NCI-H1417 (cell line): ENCODE measurements around the gene ADRA2C.
"Not testable (repeated sequence)": the region's sequence is repeated elsewhere in the genome, so short reads cannot be mapped to it uniquely, and the experiment has no call there.

ENCODE experiments used
- DNase-seq, 3 experiments: peaks; one replicate each; lab custom pipeline; 2025; lab: John Stamatoyannopoulos, UW

ADRA2C gene

GRCh38 chr4:3813151-3814052 lies 47.2 kb downstream of the ADRA2C start:
- DNase-seq = no peak

GRCh38 chr4:3814053-3814570 lies 47.9 kb downstream of the ADRA2C start:
- DNase-seq = no peak

- not testable (repeated sequence) for DNase-seq
Measured at GRCh38 chr4:3814838-3815237, 48.7 kb downstream of the ADRA2C start.

- DNase-seq = no peak
Measured at GRCh38 chr4:3816256-3816825, 50.2 kb downstream of the ADRA2C start.

GRCh38 chr4:3816983-3817960 lies 51.1 kb downstream of the ADRA2C start:
- no peak for DNase-seq
